ENCODE results near the gene KLF3. TPM values are rescaled to one million over a fixed set of nuclear protein-coding genes. Genes with fewer than 3 reads are reported as not detected.

KLF3 gene
- total RNA-seq, 1 donor from 2014 or later: 62.0 TPM

- DNase-seq (ENCODE audit: extremely low spot score, unreplicated experiment): no peak
- Mint-ChIP-seq H3K4me3 (no peak overlapping the region), H3K27me3 (no peaks in the 10 kb centered on the region), H3K4me1 (ENCODE audit: unreplicated experiment) (peaks cover 20% of the 10 kb centered on the region), H3K9me3 (no peaks in the 10 kb centered on the region), H3K27ac (peak overlapping the region; percentile 71), H3K36me3 (no peaks in the 10 kb centered on the region)
- no peak for TF ChIP-seq CTCF (conservative IDR thresholded peaks at IDR 0.05)
These were observed 64.7 kb downstream of the KLF3 start for GRCh38 chr4:38728631-38729141.

- no peaks in the 10 kb centered on the region for H3K36me3 Mint-ChIP-seq
These were observed 66.5 kb downstream of the KLF3 start for GRCh38 chr4:38730493-38730829.

GRCh38 chr4:38730830-38731646 is 67.0 kb downstream of the KLF3 start:
- peak; percentile 99 for TF ChIP-seq CTCF (conservative IDR thresholded peaks at IDR 0.05)

More at GRCh38 chr4:38730493-38730829, 66.5 kb downstream of the KLF3 start:
- TF ChIP-seq CTCF (conservative IDR thresholded peaks at IDR 0.05): no peak
- DNase-seq (ENCODE audit: extremely low spot score, unreplicated experiment): no peak
- H3K4me1 Mint-ChIP-seq (ENCODE audit: unreplicated experiment): peaks cover 11% of the 10 kb centered on the region
- H3K9me3 Mint-ChIP-seq: no peaks in the 10 kb centered on the region
- H3K27me3 Mint-ChIP-seq: no peaks in the 10 kb centered on the region
- H3K27ac Mint-ChIP-seq: no peak overlapping the region
- H3K4me3 Mint-ChIP-seq: no peak overlapping the region

GRCh38 chr4:38733663-38734062 is 69.7 kb downstream of the KLF3 start:
- no peak overlapping the region for H3K4me3 Mint-ChIP-seq
- no peaks in the 10 kb centered on the region for H3K27me3 Mint-ChIP-seq
- H3K36me3 Mint-ChIP-seq: no peaks in the 10 kb centered on the region
- no peak for TF ChIP-seq CTCF (conservative IDR thresholded peaks at IDR 0.05)
- no peaks in the 10 kb centered on the region for H3K9me3 Mint-ChIP-seq
- H3K4me1 Mint-ChIP-seq (ENCODE audit: unreplicated experiment): peaks cover 5% of the 10 kb centered on the region
- no peak overlapping the region for H3K27ac Mint-ChIP-seq
- no peak for DNase-seq (ENCODE audit: extremely low spot score, unreplicated experiment)

More at GRCh38 chr4:38730830-38731646, 67.0 kb downstream of the KLF3 start:
- DNase-seq (ENCODE audit: extremely low spot score, unreplicated experiment): peak; percentile 85
- Mint-ChIP-seq H3K9me3 (no peaks in the 10 kb centered on the region), H3K27ac (no peak overlapping the region), H3K4me3 (no peak overlapping the region), H3K4me1 (ENCODE audit: unreplicated experiment) (peaks cover 11% of the 10 kb centered on the region), H3K27me3 (no peaks in the 10 kb centered on the region), H3K36me3 (no peaks in the 10 kb centered on the region)

GRCh38 chr4:38734446-38734845 is 70.4 kb downstream of the KLF3 start:
- H3K36me3 Mint-ChIP-seq: no peaks in the 10 kb centered on the region
- H3K27me3 Mint-ChIP-seq: no peaks in the 10 kb centered on the region
- H3K4me3 Mint-ChIP-seq: no peak overlapping the region
- H3K27ac Mint-ChIP-seq: no peak overlapping the region
- no peak for TF ChIP-seq CTCF (conservative IDR thresholded peaks at IDR 0.05)
- H3K4me1 Mint-ChIP-seq (ENCODE audit: unreplicated experiment): no peaks in the 10 kb centered on the region
- no peaks in the 10 kb centered on the region for H3K9me3 Mint-ChIP-seq
- DNase-seq (ENCODE audit: extremely low spot score, unreplicated experiment): no peak

All from type B pancreatic cell (in vitro differentiated cells).